IMR-90 (cell line): ENCODE data around the gene NOXA1. TPM values are rescaled to one million over a fixed set of nuclear protein-coding genes. Genes with fewer than 3 reads are reported as not detected.
A peak's percentile ranks its signal among the peaks of the same experiment; 100 is the strongest.

Source experiments
- ATAC-seq: fragments of 200-7000 bp; cut with Tn5 transposase; 2 replicates; pipeline ENCODE4 v1.9.1; 2020; ENCODE audit warnings: low read depth, mild to moderate bottlenecking, moderate library complexity
- BruUV-seq: library from RNA; stranded (reverse); fragments of 400-500 nt; replicated peaks from 2 replicates; lab custom pipeline; 2021; lab: Mats Ljungman, UMichigan
- CTCF ChIA-PET: fragments of 300-600 bp; formaldehyde crosslinking; extraction: SDS; loops from one replicate; lab custom pipeline; 2021; ENCODE audit warnings: antibody characterized with exemption; lab: Yijun Ruan, JAX
- POLR2A ChIA-PET: fragments of 300-600 bp; sonication (Branson Sonifier 250); formaldehyde crosslinking; loops from one replicate; lab custom pipeline; 2022; ENCODE audit warnings: antibody characterized with exemption; ENCODE audit not compliant: unreplicated experiment; lab: Charles Lee
- DNase-seq: peaks from one replicate; pipeline ENCODE4 v3.0.0; 2013
- H2AFZ ChIP-seq: replicated peaks from 2 replicates; pipeline ENCODE3; 2013; ENCODE audit warnings: low read length, mild to moderate bottlenecking; ENCODE audit not compliant: poor library complexity
- H2AK5ac ChIP-seq: 2 replicates; pipeline ENCODE4 v1.6.1; 2013; ENCODE audit warnings: low read depth, low read length, inconsistent platforms
- H2AK9ac ChIP-seq: replicated peaks from 2 replicates; pipeline ENCODE3; 2013; ENCODE audit warnings: mild to moderate bottlenecking, low read depth, low read length, moderate library complexity; ENCODE audit not compliant: poor library complexity
- H2BK120ac ChIP-seq: 2 replicates; pipeline ENCODE4 v1.6.1; 2013; ENCODE audit warnings: low read depth, low read length, inconsistent platforms
- H2BK15ac ChIP-seq: 3 replicates; pipeline ENCODE4 v1.6.1; 2013; ENCODE audit warnings: low read depth, low read length, inconsistent platforms
- H2BK20ac ChIP-seq: 2 replicates; pipeline ENCODE4 v1.6.1; 2013; ENCODE audit warnings: low read depth, mild to moderate bottlenecking, inconsistent platforms, low read length, moderate library complexity
- H2BK5ac ChIP-seq: 2 replicates; pipeline ENCODE4 v1.6.1; 2013; ENCODE audit warnings: mild to moderate bottlenecking, low read depth, low read length, inconsistent platforms; ENCODE audit not compliant: poor library complexity, severe bottlenecking
- H3K14ac ChIP-seq: replicated peaks from 2 replicates; pipeline ENCODE4 v1.6.1; 2013; ENCODE audit warnings: low read depth, low read length, inconsistent platforms
- H3K18ac ChIP-seq: 2 replicates; pipeline ENCODE4 v1.6.1; 2013; ENCODE audit warnings: low read depth, low read length, control low read depth
- H3K23ac ChIP-seq: 2 replicates; pipeline ENCODE4 v1.6.1; 2013; ENCODE audit warnings: low read depth, low read length, inconsistent platforms
- H3K27ac ChIP-seq: 2 replicates; pipeline ENCODE4 v1.5.1; 2013; ENCODE audit warnings: mild to moderate bottlenecking, control low read depth, low read length; ENCODE audit not compliant: insufficient read depth
- H3K27me3 ChIP-seq: 2 replicates; pipeline ENCODE4 v1.6.1; 2013; ENCODE audit warnings: low read length; ENCODE audit not compliant: control insufficient read depth, insufficient read depth
- H3K36me3 ChIP-seq: 2 replicates; pipeline ENCODE4 v1.6.1; 2013; ENCODE audit warnings: low read length, mixed read lengths; ENCODE audit not compliant: control insufficient read depth, insufficient read depth
- H3K4ac ChIP-seq: 2 replicates; pipeline ENCODE4 v1.6.1; 2013; ENCODE audit warnings: low read depth, low read length, inconsistent platforms
- H3K4me1 ChIP-seq: 2 replicates; pipeline ENCODE4 v1.6.1; 2013; ENCODE audit warnings: low read length, mixed read lengths; ENCODE audit not compliant: control insufficient read depth, insufficient read depth
- H3K4me2 ChIP-seq: 2 replicates; pipeline ENCODE4 v1.6.1; 2013; ENCODE audit warnings: low read depth, mild to moderate bottlenecking, control low read depth, low read length, moderate library complexity
- H3K4me3 ChIP-seq: 2 replicates; pipeline ENCODE4 v1.5.1; 2013; ENCODE audit warnings: low read depth, mild to moderate bottlenecking, control low read depth, low read length, moderate library complexity; ENCODE audit not compliant: insufficient read depth
- H3K56ac ChIP-seq: 2 replicates; pipeline ENCODE4 v1.6.1; 2013; ENCODE audit warnings: low read length, inconsistent platforms; ENCODE audit not compliant: insufficient read depth; ENCODE audit errors: extremely low read depth
- H3K79me1 ChIP-seq, 2 experiments: 2 replicates each; pipeline ENCODE4 v1.6.1; 2013; ENCODE audit warnings: low read length in 2 of 2, inconsistent platforms in 1 of 2, low read depth in 1 of 2
- H3K9ac ChIP-seq: 2 replicates; pipeline ENCODE4 v1.6.1; 2013; ENCODE audit warnings: low read depth, low read length, control low read depth
- H3K9me1 ChIP-seq: 2 replicates; pipeline ENCODE4 v1.6.1; 2013; ENCODE audit warnings: low read length, inconsistent platforms; ENCODE audit not compliant: insufficient read depth
- H3K9me3 ChIP-seq: 2 replicates; pipeline ENCODE4 v1.6.1; 2013; ENCODE audit warnings: low read length; ENCODE audit not compliant: control insufficient read depth, insufficient read depth
- H4K20me1 ChIP-seq: 2 replicates; pipeline ENCODE4 v1.6.1; 2013; ENCODE audit warnings: low read length, inconsistent platforms; ENCODE audit not compliant: insufficient read depth
- H4K5ac ChIP-seq: 2 replicates; pipeline ENCODE4 v1.6.1; 2013; ENCODE audit warnings: mild to moderate bottlenecking, low read depth, low read length, control low read depth
- H4K8ac ChIP-seq, 2 experiments: 2 replicates each; pipeline ENCODE4 v1.6.1; 2013; ENCODE audit warnings: low read depth in 2 of 2, low read length in 2 of 2, control low read depth in 1 of 2, inconsistent platforms in 1 of 2
- H4K91ac ChIP-seq: 2 replicates; pipeline ENCODE4 v1.6.1; 2013; ENCODE audit warnings: low read depth, low read length, inconsistent platforms; ENCODE audit not compliant: insufficient read depth
- MAZ ChIP-seq: IDR thresholded peaks from 2 replicates; pipeline ENCODE4 v1.6.1; 2012; ENCODE audit warnings: low read depth, mild to moderate bottlenecking, low read length, improper control_type of control experiment, moderate library complexity, borderline replicate concordance
- POLR2A ChIP-seq: IDR thresholded peaks from 2 replicates; pipeline ENCODE4 v1.6.1; 2012; ENCODE audit warnings: mild to moderate bottlenecking, low read depth, low read length
- WGBS, 2 experiments: methylation state at CpG; one replicate each; pipeline versions ENCODE4 v1.1.5 to v1.1.7; 2013; ENCODE audit warnings: missing lambda C conversion rate in 2 of 2; ENCODE audit not compliant: insufficient read length in 1 of 2; ENCODE audit errors: extremely low coverage in 2 of 2; 5-methylcytosine and 5-hydroxymethylcytosine counted together
- dilution Hi-C: fragments of 300-500 bp; cut with HindIII; formaldehyde crosslinking; loops from one replicate; pipeline ENCODE4 v1.14.3; 2018; ENCODE audit warnings: low sequenced_read_pairs; ENCODE audit not compliant: unreplicated experiment
- in situ Hi-C: fragments of 300-500 bp; cut with MboI; formaldehyde crosslinking; loops from 3 replicates; pipeline ENCODE4 v1.14.3; 2019; ENCODE audit warnings: low sequenced_read_pairs, inconsistent platforms, mixed read lengths
- intact Hi-C: fragments of 100-400 bp; cut with micrococcal nuclease; formaldehyde crosslinking; loops from 2 replicates; pipeline ENCODE4 v1.10.0; 2022
- polyA plus RNA-seq, 3 experiments: library from polyadenylated mRNA; depleted of rRNA; stranded (reverse); fragments of >200 nt; gene quantifications; 2 replicates each; pipeline ENCODE4 v1.2.3, GENCODE V29; 2012; ENCODE audit warnings: low replicate concordance in 1 of 3
- total RNA-seq: library from RNA; depleted of rRNA; stranded (reverse); fragments of >200 nt; gene quantifications from 2 replicates; pipeline ENCODE4 v1.2.3, GENCODE V29; 2012
- TF ChIP-seq, protein P1 (sequence below): fragments of 150-350 bp; IDR thresholded peaks from 2 replicates; pipeline ENCODE4 v1.6.1; 2016; ENCODE audit warnings: low read depth, mild to moderate bottlenecking, low read length, moderate library complexity, borderline replicate concordance
- TF ChIP-seq, protein P2 (sequence below): conservative IDR thresholded peaks from 2 replicates; pipeline ENCODE4 v1.5.1; 2012; ENCODE audit warnings: mild to moderate bottlenecking, low read depth, low read length, improper control_type of control experiment
- TF ChIP-seq, protein P3 (sequence below): fragments of 150-350 bp; IDR thresholded peaks from 2 replicates; pipeline ENCODE4 v1.6.1; 2017; ENCODE audit warnings: mild to moderate bottlenecking, antibody characterized with exemption, low read length, low read depth

Gene NOXA1
- total and polyA plus RNA-seq, 2 of the 4 experiments (the other 2 are of a cell fraction): 0.17 TPM; not detected in 1

DNA sequence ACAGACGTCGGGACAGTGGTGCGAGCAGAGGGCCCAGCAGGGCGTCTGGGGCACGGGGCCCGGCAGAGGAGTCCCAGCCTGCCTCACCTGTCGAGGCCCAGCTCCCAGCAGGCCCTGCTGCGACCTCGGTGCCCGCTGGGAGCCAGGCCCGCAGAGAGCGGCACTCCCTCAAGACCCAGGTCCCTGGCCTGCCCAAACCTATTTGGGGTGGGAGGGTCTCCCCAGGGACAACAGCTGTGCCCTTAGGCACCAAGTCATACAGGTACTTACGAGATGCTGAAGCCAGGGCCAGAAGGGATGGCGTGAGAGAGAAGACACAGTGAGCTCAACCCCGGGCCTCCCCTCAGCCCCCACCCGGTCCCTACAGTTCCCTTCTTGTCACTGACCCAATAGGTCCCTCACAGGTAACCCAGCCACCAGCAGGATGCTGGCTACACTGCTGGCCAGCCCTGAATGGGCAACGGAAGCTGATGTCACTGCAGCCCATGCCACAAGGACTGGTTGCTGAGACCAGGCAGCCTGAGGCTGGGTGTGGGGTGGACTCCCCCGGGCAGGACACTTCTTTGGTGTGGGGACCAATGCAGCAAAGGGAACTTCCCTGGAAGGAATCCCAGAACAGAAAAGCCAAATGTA, 32.3 kb downstream of the NOXA1 start:
- in situ Hi-C loops (no loop called here), dilution Hi-C loops (no loop called here), intact Hi-C loops (no loop called here)
- Histone ChIP-seq H3K18ac (no peak overlapping the region), H3K23ac (no peak overlapping the region), H2BK15ac (no peak overlapping the region), H3K14ac (no peak overlapping the region), H3K9me3 (no peaks in the 10 kb centered on the region), H3K27me3 (no peaks in the 10 kb centered on the region), H4K20me1 (peaks cover 37% of the 10 kb centered on the region), H3K27ac (no peak overlapping the region), H3K36me3 (peaks cover 32% of the 10 kb centered on the region), H2AFZ (peak overlapping the region; percentile 21), H4K8ac (no peak overlapping the region), H2BK20ac (no peak overlapping the region), H3K56ac (no peak overlapping the region), H3K4me3 (no peak overlapping the region), H3K9me1 (no peaks in the 10 kb centered on the region), H3K4me2 (no peak overlapping the region), H3K79me1 (peaks cover 6 to 42% of the 10 kb centered on the region in 2 experiments; a peak in 3 of 4 replicates), H2AK9ac (no peak overlapping the region), H4K5ac (no peak overlapping the region), H2BK5ac (no peak overlapping the region), H3K9ac (no peak overlapping the region), H2AK5ac (no peak overlapping the region), H3K4me1 (peaks cover 24% of the 10 kb centered on the region), H4K91ac (no peak overlapping the region), H2BK120ac (no peak overlapping the region), H3K4ac (no peak overlapping the region)
- ChIA-PET CTCF (no interaction called here), POLR2A (no interaction called here)
- no peak for ATAC-seq
- BruUV-seq: no TSS peak
- 100% methylated on average over 1 of the region's 18 CpGs; no CpG with 5 or more reads in 1 of the 2 experiments for WGBS, 2 experiments
- TF ChIP-seq, protein P1, sequence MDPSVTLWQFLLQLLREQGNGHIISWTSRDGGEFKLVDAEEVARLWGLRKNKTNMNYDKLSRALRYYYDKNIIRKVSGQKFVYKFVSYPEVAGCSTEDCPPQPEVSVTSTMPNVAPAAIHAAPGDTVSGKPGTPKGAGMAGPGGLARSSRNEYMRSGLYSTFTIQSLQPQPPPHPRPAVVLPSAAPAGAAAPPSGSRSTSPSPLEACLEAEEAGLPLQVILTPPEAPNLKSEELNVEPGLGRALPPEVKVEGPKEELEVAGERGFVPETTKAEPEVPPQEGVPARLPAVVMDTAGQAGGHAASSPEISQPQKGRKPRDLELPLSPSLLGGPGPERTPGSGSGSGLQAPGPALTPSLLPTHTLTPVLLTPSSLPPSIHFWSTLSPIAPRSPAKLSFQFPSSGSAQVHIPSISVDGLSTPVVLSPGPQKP: no peak
- TF ChIP-seq, protein P2, sequence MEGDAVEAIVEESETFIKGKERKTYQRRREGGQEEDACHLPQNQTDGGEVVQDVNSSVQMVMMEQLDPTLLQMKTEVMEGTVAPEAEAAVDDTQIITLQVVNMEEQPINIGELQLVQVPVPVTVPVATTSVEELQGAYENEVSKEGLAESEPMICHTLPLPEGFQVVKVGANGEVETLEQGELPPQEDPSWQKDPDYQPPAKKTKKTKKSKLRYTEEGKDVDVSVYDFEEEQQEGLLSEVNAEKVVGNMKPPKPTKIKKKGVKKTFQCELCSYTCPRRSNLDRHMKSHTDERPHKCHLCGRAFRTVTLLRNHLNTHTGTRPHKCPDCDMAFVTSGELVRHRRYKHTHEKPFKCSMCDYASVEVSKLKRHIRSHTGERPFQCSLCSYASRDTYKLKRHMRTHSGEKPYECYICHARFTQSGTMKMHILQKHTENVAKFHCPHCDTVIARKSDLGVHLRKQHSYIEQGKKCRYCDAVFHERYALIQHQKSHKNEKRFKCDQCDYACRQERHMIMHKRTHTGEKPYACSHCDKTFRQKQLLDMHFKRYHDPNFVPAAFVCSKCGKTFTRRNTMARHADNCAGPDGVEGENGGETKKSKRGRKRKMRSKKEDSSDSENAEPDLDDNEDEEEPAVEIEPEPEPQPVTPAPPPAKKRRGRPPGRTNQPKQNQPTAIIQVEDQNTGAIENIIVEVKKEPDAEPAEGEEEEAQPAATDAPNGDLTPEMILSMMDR: no peak
- TF ChIP-seq POLR2A: no peak
- TF ChIP-seq, protein P3, sequence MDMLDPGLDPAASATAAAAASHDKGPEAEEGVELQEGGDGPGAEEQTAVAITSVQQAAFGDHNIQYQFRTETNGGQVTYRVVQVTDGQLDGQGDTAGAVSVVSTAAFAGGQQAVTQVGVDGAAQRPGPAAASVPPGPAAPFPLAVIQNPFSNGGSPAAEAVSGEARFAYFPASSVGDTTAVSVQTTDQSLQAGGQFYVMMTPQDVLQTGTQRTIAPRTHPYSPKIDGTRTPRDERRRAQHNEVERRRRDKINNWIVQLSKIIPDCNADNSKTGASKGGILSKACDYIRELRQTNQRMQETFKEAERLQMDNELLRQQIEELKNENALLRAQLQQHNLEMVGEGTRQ: no peak
- no peak for TF ChIP-seq MAZ
- no peak for DNase-seq
